Neural cell (in vitro differentiated cells): ENCODE data around the gene USP35. TPM values are rescaled to one million over a fixed set of nuclear protein-coding genes. Genes with fewer than 3 reads are reported as not detected.

Experiments
- H2AFZ ChIP-seq: fragments of 200-600, 300-800 bp; sonication (generic), shearing (Covaris generic); 2 replicates; pipeline ENCODE4 v1.6.0; 2014; ENCODE audit warnings: low read depth, mild to moderate bottlenecking, antibody characterized with exemption, low read length, moderate library complexity
- H3F3A ChIP-seq: fragments of 200-600 bp; shearing (Covaris generic); 2 replicates; pipeline ENCODE4 v1.6.1; 2016; ENCODE audit warnings: mild to moderate bottlenecking, moderate library complexity, mixed read lengths, antibody characterized with exemption, low read length; ENCODE audit not compliant: insufficient read depth, poor library complexity, severe bottlenecking
- H3K27ac ChIP-seq: fragments of 200-600, 300-800 bp; sonication (generic), shearing (Covaris generic); 2 replicates; pipeline ENCODE4 v1.5.1; 2014; ENCODE audit warnings: mild to moderate bottlenecking, low read length, moderate library complexity
- H3K27me3 ChIP-seq: fragments of 300-800, 200-600 bp; sonication (generic), shearing (Covaris generic); 2 replicates; pipeline ENCODE4 v1.6.0; 2014; ENCODE audit warnings: mild to moderate bottlenecking, low read depth, low read length, moderate library complexity; ENCODE audit not compliant: insufficient read depth
- H3K36me3 ChIP-seq: fragments of 300-800, 200-600 bp; sonication (generic), shearing (Covaris generic); 2 replicates; pipeline ENCODE4 v1.5.1; 2014; ENCODE audit warnings: mild to moderate bottlenecking, antibody characterized with exemption, low read length, moderate library complexity; ENCODE audit not compliant: insufficient read depth
- H3K4me2 ChIP-seq: fragments of 300-800, 200-600 bp; sonication (generic), shearing (Covaris generic); 2 replicates; pipeline ENCODE4 v1.6.0; 2014; ENCODE audit warnings: mild to moderate bottlenecking, low read length
- H3K4me3 ChIP-seq: fragments of 300-800, 200-600 bp; sonication (generic), shearing (Covaris generic); 2 replicates; pipeline ENCODE4 v1.5.1; 2014; ENCODE audit warnings: mild to moderate bottlenecking, low read length, moderate library complexity
- H3K79me2 ChIP-seq: fragments of 200-600 bp; shearing (Covaris generic); replicated peaks from 2 replicates; pipeline ENCODE4 v1.6.0; 2014; ENCODE audit warnings: mild to moderate bottlenecking, low read length, moderate library complexity; ENCODE audit not compliant: insufficient read depth
- H3K9ac ChIP-seq: fragments of 300-800, 200-600 bp; sonication (generic), shearing (Covaris generic); 2 replicates; pipeline ENCODE4 v1.6.1; 2016; ENCODE audit warnings: mild to moderate bottlenecking, low read length, mixed read lengths
- H3K9me2 ChIP-seq: fragments of 200-600 bp; shearing (Covaris generic); 2 replicates; pipeline ENCODE4 v1.6.1; 2016; ENCODE audit warnings: mild to moderate bottlenecking, low read length, mixed read lengths; ENCODE audit not compliant: insufficient read depth
- H3K9me3 ChIP-seq: fragments of 200-600, 300-800 bp; sonication (generic), shearing (Covaris generic); 2 replicates; pipeline ENCODE4 v1.6.1; 2016; ENCODE audit warnings: mild to moderate bottlenecking, mixed run types, low read length, moderate library complexity, mixed read lengths
- H4K20me1 ChIP-seq: fragments of 200-600 bp; shearing (Covaris generic); 2 replicates; pipeline ENCODE4 v1.6.1; 2016; ENCODE audit warnings: mild to moderate bottlenecking, mixed run types; ENCODE audit not compliant: insufficient read depth
- CTCF ChIP-seq: fragments of 450-650 bp; IDR thresholded peaks from 2 replicates; pipeline ENCODE4 v1.5.1; 2014; ENCODE audit warnings: antibody characterized with exemption, mild to moderate bottlenecking, moderate library complexity; ENCODE audit not compliant: poor library complexity, severe bottlenecking
- EP300 ChIP-seq: fragments of 450-650 bp; conservative IDR thresholded peaks from 2 replicates; pipeline ENCODE4 v1.6.1; 2014; ENCODE audit warnings: antibody characterized with exemption, mild to moderate bottlenecking, moderate library complexity; ENCODE audit not compliant: poor library complexity, severe bottlenecking
- EZH2 ChIP-seq: fragments of 200-600, 300-800 bp; shearing (Covaris generic), sonication (generic); IDR thresholded peaks from 2 replicates; pipeline ENCODE4 v1.6.1; 2014; ENCODE audit warnings: antibody characterized with exemption, low read length, borderline replicate concordance, mild to moderate bottlenecking; ENCODE audit not compliant: insufficient read depth, poor library complexity, severe bottlenecking
- MXI1 ChIP-seq: fragments of 450-650 bp; conservative IDR thresholded peaks from 2 replicates; pipeline ENCODE4 v1.6.1; 2014; ENCODE audit warnings: antibody characterized with exemption, mild to moderate bottlenecking; ENCODE audit not compliant: poor library complexity, severe bottlenecking
- POLR2AphosphoS5 ChIP-seq: IDR thresholded peaks from 2 replicates; pipeline ENCODE4 v1.6.1; 2012
- RAD21 ChIP-seq: fragments of 450-650 bp; conservative IDR thresholded peaks from 2 replicates; pipeline ENCODE4 v1.6.1; 2014; ENCODE audit warnings: antibody characterized with exemption, mild to moderate bottlenecking, moderate library complexity
- REST ChIP-seq: IDR thresholded peaks from 2 replicates; pipeline ENCODE4 v1.6.1; 2012; ENCODE audit warnings: borderline replicate concordance
- SMC3 ChIP-seq: fragments of 450-650 bp; conservative IDR thresholded peaks from 2 replicates; pipeline ENCODE4 v1.6.1; 2014; ENCODE audit warnings: antibody characterized with exemption, mild to moderate bottlenecking, moderate library complexity; ENCODE audit not compliant: poor library complexity
- TAF1 ChIP-seq: IDR thresholded peaks from 2 replicates; pipeline ENCODE4 v1.6.1; 2012; ENCODE audit warnings: low read depth
- polyA plus RNA-seq: library from polyadenylated mRNA; depleted of rRNA; stranded (reverse); fragments of >200 nt; gene quantifications from 2 replicates; pipeline ENCODE4 v1.2.3, GENCODE V29; 2014

Gene USP35
- polyA plus RNA-seq, 1 donor from 2014 or later = 12.9 TPM

- Histone ChIP-seq H2AFZ (no peak overlapping the region), H3K27ac (no peak overlapping the region), H3K4me2 (no peak overlapping the region), H3K79me2 (peaks cover 9% of the 10 kb centered on the region), H3F3A (no peaks in the 10 kb centered on the region), H3K9ac (no peak overlapping the region), H3K36me3 (no peaks in the 10 kb centered on the region), H3K9me2 (no peaks in the 10 kb centered on the region), H3K4me3 (no peak overlapping the region), H3K27me3 (no peaks in the 10 kb centered on the region), H4K20me1 (no peaks in the 10 kb centered on the region), H3K9me3 (peaks cover 8% of the 10 kb centered on the region)
- no peak for TF ChIP-seq POLR2AphosphoS5
- no peak for TF ChIP-seq CTCF
- no peak for TF ChIP-seq MXI1
- no peak for TF ChIP-seq EP300
- no peak for TF ChIP-seq SMC3
- no peak for TF ChIP-seq TAF1
- TF ChIP-seq EZH2 = no peak
- TF ChIP-seq RAD21 = no peak
- no peak for TF ChIP-seq REST
Observed at GRCh38 chr11:78241475-78241874, 52.8 kb downstream of the USP35 start.

GRCh38 chr11:78244080-78244479 lies 55.4 kb downstream of the USP35 start:
- H2AFZ ChIP-seq = no peak overlapping the region
- H3K9me2 ChIP-seq = no peaks in the 10 kb centered on the region
- no peaks in the 10 kb centered on the region for H3K36me3 ChIP-seq
- H3K79me2 ChIP-seq = no peaks in the 10 kb centered on the region
- H4K20me1 ChIP-seq = no peaks in the 10 kb centered on the region
- TF ChIP-seq TAF1 (no peak), EP300 (no peak), EZH2 (no peak), SMC3 (no peak), MXI1 (no peak), CTCF (no peak)
- H3K27me3 ChIP-seq = no peaks in the 10 kb centered on the region
- no peak overlapping the region for H3K27ac ChIP-seq
- peaks cover 8% of the 10 kb centered on the region for H3K9me3 ChIP-seq
- no peak overlapping the region for H3K4me3 ChIP-seq
- H3F3A ChIP-seq = no peaks in the 10 kb centered on the region
- H3K9ac ChIP-seq = no peak overlapping the region
- H3K4me2 ChIP-seq = no peak overlapping the region
